Measurements from ENCODE around the gene PRDX6.

The PRDX6 gene

GRCh38 chr1:173525926-173526325, 48.8 kb downstream of the PRDX6 start:
- ChIA-PET CTCF (no interaction called here), POLR2A (no interaction called here)
- Histone ChIP-seq H3K9me3 (ENCODE audit: control insufficient read depth, insufficient read depth, low read depth, low read length) (no peaks in the 10 kb centered on the region), H3K27ac (ENCODE audit: extremely low read depth, low read depth, low read length) (no peak overlapping the region), H3K4me1 (ENCODE audit: control insufficient read depth, insufficient read depth, low read length) (no peaks in the 10 kb centered on the region), H3K36me3 (ENCODE audit: control insufficient read depth in 2 of 2, insufficient read depth in 1 of 2, low read length in 2 of 2) (no peaks in the 10 kb centered on the region), H3K4me3 (ENCODE audit: low read depth, low read length) (no peak overlapping the region)
- TF ChIP-seq GFI1B (tag by site-specific recombination; IDR thresholded peaks at IDR 0.05) = no peak
- no peak for TF ChIP-seq PBX3 (CRISPR knock-in tag; IDR thresholded peaks at IDR 0.05)
- TF ChIP-seq ZNF16 (tag by site-specific recombination; IDR thresholded peaks at IDR 0.05; ENCODE audit: low read depth) = no peak
- no peak for TF ChIP-seq ZFP37 (tag by site-specific recombination; IDR thresholded peaks at IDR 0.05)
- TF ChIP-seq ZNF280D (tag by site-specific recombination; IDR thresholded peaks at IDR 0.05) = no peak
- no peak for TF ChIP-seq ZNF112 (tag by site-specific recombination; IDR thresholded peaks at IDR 0.05)
- no peak for TF ChIP-seq OVOL3 (tag by site-specific recombination; IDR thresholded peaks at IDR 0.05)
- no peak for TF ChIP-seq MZF1 (tag by site-specific recombination; IDR thresholded peaks at IDR 0.05; ENCODE audit: borderline replicate concordance)
- no peak for TF ChIP-seq ZNF398 (tag by site-specific recombination; IDR thresholded peaks at IDR 0.05)
- TF ChIP-seq ZNF292 (tag by site-specific recombination; IDR thresholded peaks at IDR 0.05; ENCODE audit: borderline replicate concordance, low read depth) = no peak
- TF ChIP-seq ZNF501 (tag by site-specific recombination; IDR thresholded peaks at IDR 0.05) = no peak

GRCh38 chr1:173527151-173527826, 50.2 kb downstream of the PRDX6 start:
- ChIA-PET CTCF (interaction anchor here (1.0 kb wide), 1 partner anchor 98 kb away, joined by 3 read pairs; no protein-coding TSS in a partner anchor), POLR2A (no interaction called here)
- Histone ChIP-seq H3K4me1 (ENCODE audit: control insufficient read depth, insufficient read depth, low read length) (no peaks in the 10 kb centered on the region), H3K9me3 (ENCODE audit: control insufficient read depth, insufficient read depth, low read depth, low read length) (no peaks in the 10 kb centered on the region), H3K4me3 (ENCODE audit: low read depth, low read length) (no peak overlapping the region), H3K27ac (ENCODE audit: extremely low read depth, low read depth, low read length) (no peak overlapping the region), H3K36me3 (ENCODE audit: control insufficient read depth in 2 of 2, insufficient read depth in 1 of 2, low read length in 2 of 2) (no peaks in the 10 kb centered on the region)
- TF ChIP-seq KLF10 (tag by site-specific recombination; IDR thresholded peaks at IDR 0.05) (peak; percentile 19; the same call in 1 of the 2 replicates), ZBTB17 (tag by site-specific recombination; IDR thresholded peaks at IDR 0.05) (no peak), ZNF335 (tag by site-specific recombination; conservative IDR thresholded peaks at IDR 0.05) (no peak), KLF8 (tag by site-specific recombination; IDR thresholded peaks at IDR 0.05) (no peak), REST (tag by site-specific recombination; IDR thresholded peaks at IDR 0.05) (no peak), ZNF350 (tag by site-specific recombination; IDR thresholded peaks at IDR 0.05) (0 out of 2 replicates have a peak, but pooled peaks have one; percentile 64), ZNF133 (tag by site-specific recombination; IDR thresholded peaks at IDR 0.05) (no peak), ZNF112 (tag by site-specific recombination; IDR thresholded peaks at IDR 0.05) (0 out of 2 replicates have a peak, but pooled peaks have one; percentile 27), ZNF514 (tag by site-specific recombination; IDR thresholded peaks at IDR 0.05) (no peak), ZNF830 (tag by site-specific recombination; IDR thresholded peaks at IDR 0.05; ENCODE audit: low read depth) (peak; percentile 53; the same call in 1 of the 2 replicates), ZIC2 (tag by site-specific recombination; IDR thresholded peaks at IDR 0.05) (no peak), ZNF394 (tag by site-specific recombination; IDR thresholded peaks at IDR 0.05; ENCODE audit: borderline replicate concordance) (no peak), RBAK (tag by site-specific recombination; IDR thresholded peaks at IDR 0.05) (no peak), HOXA7 (CRISPR knock-in tag; IDR thresholded peaks at IDR 0.05; ENCODE audit: borderline replicate concordance) (no peak), ZNF157 (tag by site-specific recombination; IDR thresholded peaks at IDR 0.05) (no peak), ZFP41 (tag by site-specific recombination; IDR thresholded peaks at IDR 0.05; ENCODE audit: borderline replicate concordance) (no peak), ZBTB21 (tag by site-specific recombination; IDR thresholded peaks at IDR 0.05) (no peak)
